ENCODE results near the gene SYNC. TPM values are rescaled to one million over a fixed set of nuclear protein-coding genes. Genes with fewer than 3 reads are reported as not detected.
"Not testable (repeated sequence)": the region's sequence is repeated elsewhere in the genome, so short reads cannot be mapped to it uniquely, and the experiment has no call there.

Gene SYNC
- total and polyA plus RNA-seq, 2 of the 8 experiments (the other 6 are each of a cell fraction or from before 2014, with no cell fraction given): 0.06 to 0.17 TPM

- CTCF ChIA-PET (ENCODE audit: partially characterized antibody): interaction anchor here (0.8 to 1.2 kb wide), 3 partner anchors 10 to 1719 kb away, joined by 3 to 4 read pairs (median 3); no protein-coding TSS in a partner anchor
- peaks cover 0 to 40% (median 6%) of the 10 kb centered on the region in 4 experiments; a peak in 5 of 8 replicates for H3K36me3 ChIP-seq (ENCODE audit: control insufficient read depth in 2 of 4, insufficient read depth in 4 of 4, low read length in 3 of 4)
Measured at GRCh38 chr1:32630173-32630572, 72.4 kb downstream of the SYNC start.

More at GRCh38 chr1:32630173-32630572, 72.4 kb downstream of the SYNC start:
- not testable (repeated sequence) for H4K5ac ChIP-seq (ENCODE audit: insufficient read length, low read depth, low read length); H3K4ac ChIP-seq (replicated peaks; ENCODE audit: insufficient read length, low read depth, low read length); H3K9ac ChIP-seq (replicated peaks in 1 of 4; ENCODE audit: extremely low read depth in 1 of 4, low read depth in 3 of 4, low read length in 3 of 4); H2AFZ ChIP-seq (ENCODE audit: low read length); H2BK12ac ChIP-seq (ENCODE audit: low read depth, low read length); H3K18ac ChIP-seq (ENCODE audit: extremely low read depth, low read length); H3K23ac ChIP-seq (ENCODE audit: insufficient read length); H3K4me2 ChIP-seq (ENCODE audit: insufficient read depth in 1 of 2, low read depth in 2 of 2, low read length in 2 of 2); H2BK20ac ChIP-seq (ENCODE audit: low read length); H3K14ac ChIP-seq (ENCODE audit: insufficient read length); H3K23me2 ChIP-seq (ENCODE audit: low read depth, low read length); H3K9me3 ChIP-seq (ENCODE audit: insufficient read depth in 2 of 2, low read depth in 1 of 2, low read length in 1 of 2); H3K4me3 ChIP-seq (ENCODE audit: extremely low read depth in 1 of 4, insufficient read depth in 2 of 4, low read depth in 3 of 4, low read length in 4 of 4); H4K20me1 ChIP-seq (replicated peaks in 1 of 2; ENCODE audit: control insufficient read depth in 1 of 2, insufficient read depth in 2 of 2, low read length in 2 of 2); H2AK5ac ChIP-seq (ENCODE audit: low read depth, low read length); H3K79me1 ChIP-seq (ENCODE audit: low read depth, low read length); H3K27ac ChIP-seq (ENCODE audit: low read depth, low read length); FAIRE-seq; H4K8ac ChIP-seq (ENCODE audit: extremely low read depth, insufficient read depth, low read length); H3K56ac ChIP-seq (replicated peaks; ENCODE audit: insufficient read length, low read depth, low read length); H2BK5ac ChIP-seq (ENCODE audit: low read depth, low read length); DNase-seq (ENCODE audit: low read depth in 1 of 2, low spot score in 2 of 2); H2BK15ac ChIP-seq (ENCODE audit: low read length); H2BK120ac ChIP-seq (replicated peaks; ENCODE audit: low read depth, low read length); H4K91ac ChIP-seq (replicated peaks; ENCODE audit: insufficient read length, low read length); H3K4me1 ChIP-seq (replicated peaks in 1 of 4; ENCODE audit: control insufficient read depth in 3 of 4, insufficient read depth in 4 of 4, low read length in 3 of 4); H3K27me3 ChIP-seq (replicated peaks in 1 of 4; ENCODE audit: control insufficient read depth in 3 of 4, extremely low read depth in 1 of 4, insufficient read depth in 3 of 4, low read length in 3 of 4)
- H3K79me2 ChIP-seq (ENCODE audit: control insufficient read depth in 1 of 2, insufficient read depth in 2 of 2, low read length in 2 of 2): peaks cover 0 to 12% of the 10 kb centered on the region in 2 experiments; a peak in 2 of 4 replicates
- WGBS, 2 experiments (ENCODE audit: extremely low coverage in 1 of 2, insufficient coverage in 1 of 2, insufficient read length in 1 of 2, insufficient replicate concordance in 2 of 2, low coverage in 1 of 2, low lambda C conversion rate in 2 of 2, missing lambda C conversion rate in 1 of 2): 98% methylated on average over 4 of the region's 4 CpGs; no CpG with 5 or more reads in 1 of the 2 experiments
- POLR2A ChIA-PET (ENCODE audit: partially characterized antibody): interaction anchor here (1.1 to 1.8 kb wide), 3 partner anchors 9 to 76 kb away, joined by 3 to 5 read pairs (median 4); no protein-coding TSS in a partner anchor

Small RNA genes lying within 50 kb of the gene (small RNA-seq; reads per million reads assigned to genes)
- gene RF00019 (ENCODE audit: insufficient read depth): not detected

Other genes with a start within 250 kb of the SYNC start
- gene ZBTB8B, start 237.7 kb downstream of the SYNC start, total RNA-seq (2021; fragmentation: NEBNext Ultra II Directional; extraction: Animal tissue kit (Norgen Biotek cat#: 25700)): 3.5 and 3.7 TPM in 2 replicates
- gene ZBTB8B, start 237.7 kb downstream of the SYNC start, polyA plus RNA-seq (2011; rRNA removed): 1.2 and 1.3 TPM in 2 replicates
- gene ZBTB8A, start 163.3 kb downstream of the SYNC start, total RNA-seq (2021; fragmentation: NEBNext Ultra II Directional; extraction: Animal tissue kit (Norgen Biotek cat#: 25700)): 8.9 and 10.4 TPM in 2 replicates
- 2.3 and 2.9 TPM in 2 replicates for gene ZBTB8A, start 163.3 kb downstream of the SYNC start, polyA plus RNA-seq (2011; rRNA removed)
- 54.1 and 68.0 TPM in 2 replicates for gene ZBTB8OS, start 52.2 kb downstream of the SYNC start, total RNA-seq (2021; fragmentation: NEBNext Ultra II Directional; extraction: Animal tissue kit (Norgen Biotek cat#: 25700))
- gene ZBTB8OS, start 52.2 kb downstream of the SYNC start, polyA plus RNA-seq (2011; rRNA removed): 33.5 and 74.2 TPM in 2 replicates
- gene RBBP4, start 51.6 kb downstream of the SYNC start, total RNA-seq (2021; fragmentation: NEBNext Ultra II Directional; extraction: Animal tissue kit (Norgen Biotek cat#: 25700)): 397 and 402 TPM in 2 replicates
- gene RBBP4, start 51.6 kb downstream of the SYNC start, polyA plus RNA-seq (2011; rRNA removed): 93.1 and 147 TPM in 2 replicates
- gene YARS1, start 114.6 kb upstream of the SYNC start, total RNA-seq (2021; fragmentation: NEBNext Ultra II Directional; extraction: Animal tissue kit (Norgen Biotek cat#: 25700)): 226 and 230 TPM in 2 replicates
- gene YARS1, start 114.6 kb upstream of the SYNC start, polyA plus RNA-seq (2011; rRNA removed): 47.1 and 55.6 TPM in 2 replicates
- gene S100PBP, start 114.9 kb upstream of the SYNC start, total RNA-seq (2021; fragmentation: NEBNext Ultra II Directional; extraction: Animal tissue kit (Norgen Biotek cat#: 25700)): 65.7 and 68.3 TPM in 2 replicates
- 22.4 and 43.8 TPM in 2 replicates for gene S100PBP, start 114.9 kb upstream of the SYNC start, polyA plus RNA-seq (2011; rRNA removed)
- 0.94 and 2.0 TPM in 2 replicates for gene FNDC5, start 168.1 kb upstream of the SYNC start, total RNA-seq (2021; fragmentation: NEBNext Ultra II Directional; extraction: Animal tissue kit (Norgen Biotek cat#: 25700))
- 1.8 and 3.2 TPM in 2 replicates for gene FNDC5, start 168.1 kb upstream of the SYNC start, polyA plus RNA-seq (2011; rRNA removed)
- 0.84 and 1.4 TPM in 2 replicates for gene HPCA, start 183.7 kb upstream of the SYNC start, total RNA-seq (2021; fragmentation: NEBNext Ultra II Directional; extraction: Animal tissue kit (Norgen Biotek cat#: 25700))
- 0.70 and 0.78 TPM in 2 replicates for gene HPCA, start 183.7 kb upstream of the SYNC start, polyA plus RNA-seq (2011; rRNA removed)
- 7.3 and 9.5 TPM in 2 replicates for gene TMEM54, start 198.6 kb upstream of the SYNC start, total RNA-seq (2021; fragmentation: NEBNext Ultra II Directional; extraction: Animal tissue kit (Norgen Biotek cat#: 25700))
- 58.7 and 85.7 TPM in 2 replicates for gene TMEM54, start 198.6 kb upstream of the SYNC start, polyA plus RNA-seq (2011; rRNA removed)